EL (cell line): ENCODE data around the gene FKBP11.
A peak's percentile ranks its signal among the peaks of the same experiment; 100 is the strongest.
"Not testable (repeated sequence)": the region's sequence is repeated elsewhere in the genome, so short reads cannot be mapped to it uniquely, and the experiment has no call there.

Experiments
- DNase-seq: peaks from one replicate; pipeline ENCODE4 v3.0.0-alpha.2; 2016

Gene FKBP11

DNA sequence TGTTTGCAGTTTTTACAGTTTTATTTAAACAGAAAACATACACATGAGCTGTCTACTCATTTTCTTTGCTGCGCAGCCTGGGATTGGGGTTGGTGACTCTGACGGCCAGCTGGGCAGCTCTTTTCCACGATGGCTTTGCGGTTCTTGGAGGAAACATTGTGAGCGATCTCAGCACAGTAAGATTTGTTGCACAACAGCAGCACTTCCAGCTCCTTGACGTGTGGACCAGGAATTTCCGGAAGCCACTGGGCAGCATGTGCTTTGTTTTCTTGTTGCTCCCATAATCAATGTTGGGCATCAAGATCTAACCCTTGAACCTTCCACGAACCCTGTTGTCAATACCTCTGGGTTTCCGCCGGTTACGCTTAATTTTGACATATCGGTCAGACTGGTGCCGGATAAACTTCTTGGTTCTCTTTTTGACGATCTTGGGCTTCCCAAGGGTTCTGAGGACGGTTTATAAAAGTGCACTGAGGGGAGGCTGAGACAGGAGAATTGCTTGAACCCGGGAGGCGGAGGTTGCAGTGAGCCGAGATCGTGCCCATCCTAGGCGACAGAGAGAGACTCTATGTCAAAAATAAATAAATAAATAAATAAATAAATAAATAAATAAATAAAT is 21.8 kb downstream of the FKBP11 start:
- DNase-seq = no peak

DNA sequence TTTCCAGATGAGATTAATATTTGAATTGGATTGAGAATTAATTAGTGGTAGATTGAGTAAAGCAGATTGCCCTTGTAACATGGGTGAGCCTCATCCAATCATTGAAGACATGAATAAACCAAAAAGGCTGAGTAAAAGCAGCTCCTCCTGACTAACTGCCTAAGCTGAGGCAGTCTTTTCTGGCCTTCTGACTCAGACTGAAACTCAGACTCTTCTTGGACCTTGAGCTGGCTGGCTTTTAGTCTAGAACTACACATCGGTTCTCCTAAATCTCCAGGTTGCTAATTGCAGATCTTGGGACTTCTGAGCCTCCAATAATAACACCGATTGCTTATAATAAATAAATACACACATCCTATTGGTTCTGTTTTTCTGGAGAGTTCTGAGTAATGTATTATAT is 24.0 kb downstream of the FKBP11 start:
- DNase-seq = no peak

DNA sequence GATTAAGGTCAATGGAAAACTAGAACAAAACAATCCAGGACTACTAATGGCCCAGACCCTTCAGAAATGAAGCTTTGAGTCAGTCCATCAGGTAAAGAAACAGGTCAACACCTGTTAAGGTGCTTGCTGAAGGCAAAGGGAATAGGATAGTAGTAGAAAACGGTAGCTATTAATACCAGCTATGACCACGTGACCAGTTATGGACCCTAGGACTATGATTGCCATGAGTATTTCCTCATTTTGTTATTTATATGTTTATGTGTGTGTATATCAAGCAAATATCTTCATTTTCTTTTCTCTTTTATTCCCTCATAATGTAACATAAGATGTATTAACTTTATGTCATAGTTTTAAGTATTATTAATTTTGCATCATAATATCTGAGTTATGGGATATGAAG is 25.6 kb downstream of the FKBP11 start:
- no peak for DNase-seq

DNA sequence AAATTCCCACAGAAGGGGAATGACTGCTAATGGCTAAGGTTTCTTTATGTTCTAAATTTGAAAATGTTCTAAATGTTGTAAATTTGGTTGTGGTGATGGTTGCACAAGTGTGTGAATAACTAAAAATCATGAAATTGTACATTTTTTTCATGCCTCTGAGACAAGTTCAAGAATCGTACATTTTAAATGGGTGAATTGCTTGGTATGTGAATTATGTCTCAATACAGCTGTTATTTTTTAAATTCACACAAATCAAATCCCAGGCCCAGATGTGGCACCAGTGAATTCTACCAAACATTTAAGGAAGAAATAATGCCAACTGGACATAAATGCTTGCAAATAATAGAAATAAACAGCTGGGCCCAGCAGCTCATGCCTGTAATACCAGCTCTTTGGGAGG is 31.0 kb downstream of the FKBP11 start:
- no peak for DNase-seq

DNA sequence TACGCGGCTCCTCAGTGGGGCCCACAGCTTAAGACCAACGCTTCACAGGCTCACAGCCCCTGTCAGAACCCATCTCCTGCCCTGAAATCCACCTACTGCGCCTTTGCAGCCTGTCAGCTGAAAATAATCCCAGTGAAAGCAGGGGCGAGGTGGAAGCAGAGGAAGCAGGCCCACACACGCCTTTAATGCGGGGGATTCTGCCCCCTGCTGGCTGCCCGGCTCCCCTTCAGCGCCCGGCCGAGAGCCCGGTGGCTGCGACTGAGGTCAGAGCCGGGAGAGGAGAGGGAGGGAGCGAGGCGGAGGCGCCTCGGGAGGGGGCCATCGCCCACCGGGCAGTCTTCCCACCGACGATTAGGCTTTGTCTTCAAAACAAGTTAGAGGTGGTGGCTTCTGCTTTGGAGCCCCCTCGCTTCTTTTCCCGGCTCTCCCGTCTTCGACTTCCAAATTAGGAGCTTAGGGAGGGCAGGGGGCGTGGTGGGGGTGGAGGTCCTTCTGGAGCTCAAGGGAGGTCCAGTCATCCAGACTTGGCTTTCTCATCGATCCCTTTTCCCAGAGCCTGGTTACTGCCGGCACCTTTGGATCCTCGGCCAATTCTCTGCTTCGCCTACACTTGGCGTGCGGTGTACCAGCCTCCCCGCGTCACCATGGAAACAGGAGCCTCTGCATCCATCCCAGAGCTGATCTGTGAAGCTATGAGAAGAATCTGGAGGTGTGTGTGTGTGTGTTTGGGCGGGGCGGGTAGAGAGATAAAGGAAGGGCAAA is 34.5 kb downstream of the FKBP11 start:
- peak; percentile 72 for DNase-seq

DNA sequence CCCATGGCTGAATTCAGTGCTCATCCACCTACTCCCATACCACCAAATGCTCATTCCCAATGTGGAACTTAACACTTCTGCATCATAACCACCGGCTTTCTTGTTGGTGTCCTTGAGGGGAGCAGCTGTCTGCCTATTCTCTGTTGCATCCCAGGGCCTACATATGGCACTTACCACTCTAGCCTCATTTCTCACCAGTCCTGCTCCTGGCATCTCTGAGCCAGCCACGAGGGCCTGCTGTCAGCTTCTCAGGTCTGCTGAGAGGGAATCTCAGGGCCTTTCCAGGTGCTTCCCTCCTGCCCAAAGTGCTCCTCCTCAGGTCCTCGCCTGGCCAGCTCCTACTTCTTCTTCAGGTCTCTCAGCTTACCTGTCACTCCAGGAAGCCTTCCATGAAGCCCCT is 35.6 kb downstream of the FKBP11 start:
- no peak for DNase-seq

DNA sequence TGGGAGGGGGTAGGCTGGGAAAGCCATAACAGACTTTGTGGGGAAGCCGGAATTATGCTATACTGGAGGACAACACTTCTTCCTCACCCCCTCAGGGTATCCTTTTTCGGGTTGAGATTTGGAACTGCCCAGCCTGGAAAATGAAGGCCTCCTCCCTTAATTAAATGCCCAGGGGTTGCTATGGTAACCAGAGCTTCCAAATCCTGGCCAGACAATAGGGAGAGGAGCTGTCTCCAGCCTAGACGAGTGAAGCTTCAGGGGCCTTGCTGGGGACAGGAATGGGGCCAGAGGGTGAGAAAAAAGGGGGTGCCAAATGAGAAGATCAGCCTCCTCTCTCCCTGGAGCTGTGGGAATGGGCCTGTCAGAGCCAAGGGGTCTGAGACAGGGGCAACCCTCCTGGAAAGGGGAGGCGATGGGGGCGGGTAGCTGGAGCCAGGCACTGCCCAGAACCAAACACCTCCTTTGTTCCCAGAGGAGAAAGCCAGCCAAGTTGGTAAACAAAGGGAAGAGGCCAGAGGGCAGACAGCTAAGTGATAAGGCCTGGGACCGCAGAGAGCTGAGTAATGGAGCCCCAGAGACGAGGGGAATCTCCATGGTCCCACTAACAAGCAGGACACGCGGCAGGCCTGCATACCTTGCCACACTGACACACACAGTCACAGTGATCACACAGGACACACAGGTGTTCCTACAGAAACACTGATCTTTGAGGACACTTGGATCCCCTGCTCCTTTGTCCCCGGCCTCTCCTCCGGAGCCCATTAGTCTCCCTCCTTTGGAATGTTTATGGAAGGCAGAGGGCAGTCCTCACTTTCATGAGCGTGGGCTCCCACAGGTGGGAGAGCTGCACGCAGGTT is 41.8 kb downstream of the FKBP11 start:
- no peak for DNase-seq

DNA sequence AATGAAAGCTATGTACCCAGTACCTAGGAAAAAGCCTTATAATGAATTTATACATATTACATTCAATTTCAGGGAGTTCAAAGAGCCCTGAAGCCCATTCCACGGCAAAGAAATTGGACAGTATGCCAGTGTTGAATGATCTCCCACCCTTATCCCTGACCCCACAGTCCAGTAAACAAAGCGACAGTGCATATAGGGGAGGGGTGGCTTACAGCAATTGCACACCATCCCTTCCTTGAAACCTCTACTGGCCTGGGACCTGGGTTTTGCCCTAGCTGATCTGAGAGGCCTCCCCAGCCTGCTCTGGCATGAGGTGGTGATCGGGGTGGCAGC is 42.4 kb downstream of the FKBP11 start:
- no peak for DNase-seq

DNA sequence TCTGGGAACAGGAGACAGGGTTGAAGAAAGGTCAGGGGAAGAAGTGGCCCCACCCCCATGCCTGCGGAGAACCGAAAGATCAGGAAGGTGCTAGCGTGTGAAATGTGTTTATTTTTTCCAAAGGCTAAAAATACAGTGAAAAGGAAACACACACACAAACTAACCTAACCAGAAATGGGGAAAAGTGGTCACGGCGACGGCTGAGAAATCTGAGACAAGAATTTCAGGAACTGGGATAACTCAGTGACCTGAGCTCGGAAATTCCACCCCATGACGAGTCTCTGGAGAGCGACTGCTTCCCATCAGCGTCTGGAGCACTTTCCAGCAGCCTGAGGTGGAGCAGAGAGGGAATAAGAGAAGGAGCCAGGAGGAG is 43.0 kb downstream of the FKBP11 start:
- DNase-seq = peak; percentile 19

DNA sequence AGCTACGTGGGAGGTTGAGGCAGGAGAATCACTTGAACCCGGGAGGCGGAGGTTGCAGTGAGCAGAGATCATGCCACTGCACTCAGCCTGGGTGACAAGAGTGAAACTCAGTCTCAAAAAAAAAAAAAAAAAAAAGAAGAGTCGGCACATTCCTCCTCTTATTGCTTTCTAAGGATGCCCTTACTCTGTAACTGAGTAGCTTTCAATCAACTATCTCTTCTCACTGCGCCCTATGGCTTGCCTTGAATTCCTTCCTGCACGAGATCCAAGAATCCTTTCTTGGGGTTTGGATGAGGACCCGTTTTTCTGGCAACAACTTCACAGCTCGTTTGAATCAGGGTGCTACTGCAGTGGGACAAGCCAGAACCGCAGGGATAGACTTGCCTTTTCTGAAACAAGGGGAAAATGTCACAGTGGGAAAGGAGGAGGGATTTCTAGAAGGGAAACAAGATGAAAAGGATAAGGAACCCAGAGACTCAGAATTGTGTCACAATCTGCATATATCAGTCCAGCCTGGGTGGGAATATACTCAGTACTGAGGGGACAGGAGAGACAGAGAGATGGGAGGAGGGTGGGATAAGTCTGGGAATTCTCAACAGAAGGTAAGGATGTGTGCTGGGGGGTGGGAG is 43.5 kb downstream of the FKBP11 start:
- DNase-seq = no peak

DNA sequence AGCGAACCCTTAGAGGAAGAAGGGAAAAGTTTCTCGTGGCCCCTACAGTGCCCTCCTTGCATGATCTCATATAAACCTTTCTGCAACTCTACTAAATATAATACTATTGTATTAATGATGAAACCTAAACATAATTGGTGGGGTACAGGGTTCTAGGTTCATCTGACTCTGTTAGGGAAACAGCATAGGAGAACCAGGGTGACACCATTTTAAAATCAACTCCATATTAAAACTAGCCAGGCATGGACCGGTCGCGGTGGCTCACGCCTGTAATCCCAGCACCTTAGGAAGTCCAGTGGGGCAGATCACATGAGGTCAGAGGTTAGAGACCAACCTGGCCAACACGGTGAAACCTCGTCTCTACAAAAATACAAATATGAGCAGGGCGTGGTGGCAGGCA is 44.6 kb downstream of the FKBP11 start:
- no peak for DNase-seq

DNA sequence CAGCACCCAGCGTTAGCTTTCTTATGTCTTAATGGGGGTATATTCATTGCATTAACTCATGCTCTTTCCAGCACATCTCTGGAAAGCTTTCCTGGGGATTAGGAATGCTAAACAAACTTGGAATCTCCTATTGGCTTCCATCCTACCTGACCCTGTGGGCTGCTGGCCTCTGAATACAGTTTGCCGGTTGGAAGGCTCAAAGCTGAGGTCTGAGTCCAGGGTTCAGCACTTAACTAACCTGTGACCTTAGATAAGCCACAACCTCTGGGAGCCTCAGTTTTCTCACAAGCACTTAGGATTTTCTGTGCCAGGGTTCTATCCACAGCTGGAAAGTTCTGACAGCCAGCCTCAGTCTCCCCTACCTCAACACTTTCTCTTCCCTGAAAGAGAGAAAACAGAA is 46.7 kb downstream of the FKBP11 start:
- no peak for DNase-seq

DNA sequence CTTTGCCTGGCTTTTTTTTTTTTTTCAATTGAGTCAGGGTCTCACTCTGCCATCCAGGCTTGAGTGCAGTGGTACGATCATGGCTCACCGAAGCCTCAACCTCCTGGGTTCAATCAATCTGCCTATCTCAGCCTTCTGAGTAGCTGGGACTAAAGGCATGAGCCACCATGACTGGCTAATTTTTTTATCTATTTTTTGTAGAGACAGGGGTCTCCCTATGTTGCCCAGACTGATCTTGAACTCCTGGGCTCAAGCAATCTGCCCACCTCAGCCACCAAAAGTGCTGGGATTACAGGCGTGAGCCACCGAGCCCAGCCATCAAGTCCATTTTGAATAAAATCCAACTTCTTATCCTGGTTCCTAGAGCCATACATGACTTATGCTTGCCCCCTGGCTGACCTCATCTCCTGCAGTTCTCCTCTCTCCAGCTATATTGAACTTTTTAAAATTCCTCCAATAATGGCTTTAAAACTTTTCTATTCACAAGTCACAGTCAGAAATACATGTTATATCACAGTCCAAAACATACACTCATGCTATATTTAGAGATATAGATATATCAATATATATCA is 49.3 kb downstream of the FKBP11 start:
- DNase-seq = no peak

DNA sequence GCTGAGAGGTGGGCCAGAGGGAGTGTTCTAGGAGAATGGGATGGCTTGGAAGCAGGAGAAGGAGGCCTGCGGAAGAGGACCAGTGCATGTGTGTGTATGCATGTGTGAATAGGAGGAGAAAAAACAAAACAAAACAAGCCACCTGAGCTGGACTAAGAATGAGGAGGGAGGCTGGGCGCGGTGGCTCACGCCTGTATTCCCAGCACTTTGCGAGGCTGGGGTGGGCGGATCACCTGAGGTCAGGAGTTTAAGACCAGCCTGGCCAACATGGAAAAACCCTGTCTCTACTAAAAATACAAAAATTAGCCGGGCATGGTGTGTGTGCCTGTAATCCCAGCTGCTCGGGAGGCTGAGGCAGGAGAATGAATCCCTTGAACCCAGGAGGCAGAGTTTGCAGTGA is 51.8 kb downstream of the FKBP11 start:
- DNase-seq = not testable (repeated sequence)

DNA sequence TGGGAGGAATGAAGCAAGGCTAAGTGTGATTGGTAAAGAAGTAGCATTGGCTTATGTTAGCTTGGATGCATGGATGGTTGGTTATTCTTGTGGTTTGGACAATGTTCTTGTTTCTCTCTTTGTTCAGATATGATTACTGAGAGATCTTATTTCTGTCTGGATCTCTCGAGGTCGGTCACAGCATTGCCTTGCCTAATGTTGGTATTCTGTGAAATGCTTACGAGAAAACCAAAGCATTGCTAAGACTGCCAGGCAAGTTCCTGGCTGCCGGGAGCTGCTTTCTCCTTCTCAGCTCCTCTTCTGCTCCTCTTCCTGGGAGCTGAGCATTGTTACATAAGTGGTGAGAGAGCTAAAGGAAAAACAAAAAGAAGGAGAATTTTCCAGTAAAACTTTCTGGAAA is 52.2 kb downstream of the FKBP11 start:
- no peak for DNase-seq
